Cardiac fibroblast (primary cell): ENCODE measurements around the gene CHST11.

Source experiments
- DNase-seq, 2 donors: peaks; one replicate each; pipeline versions ENCODE4 v3.0.0 to v3.0.0-alpha.2; 2010; ENCODE audit warnings: low read depth in 2 of 2
- H3K4me3 ChIP-seq, 2 donors: replicated peaks in 1 of 2; 1 replicate in 1 of 2; 2 replicates in 1 of 2; pipeline ENCODE4 v1.5.1; 2011; ENCODE audit warnings: low read depth in 2 of 2, low read length in 2 of 2, mild to moderate bottlenecking in 2 of 2, moderate library complexity in 1 of 2
- CTCF ChIP-seq: IDR thresholded peaks from one replicate; pipeline ENCODE4 v1.5.1; 2011; ENCODE audit warnings: low read depth, mild to moderate bottlenecking, low read length, inconsistent platforms

Gene CHST11

GRCh38 chr12:104603545-104603973, 146.8 kb downstream of the CHST11 start:
- TF ChIP-seq CTCF = no peak
- no peak overlapping the region for H3K4me3 ChIP-seq
- DNase-seq = peak in 1 of 2 donors; percentile 72

- TF ChIP-seq CTCF = no peak
- DNase-seq = peak; percentile 96 to 98
- H3K4me3 ChIP-seq = peak overlapping the region in 1 of 2 donors; percentile 43
These were observed 147.6 kb downstream of the CHST11 start for GRCh38 chr12:104604070-104604994.

DNA sequence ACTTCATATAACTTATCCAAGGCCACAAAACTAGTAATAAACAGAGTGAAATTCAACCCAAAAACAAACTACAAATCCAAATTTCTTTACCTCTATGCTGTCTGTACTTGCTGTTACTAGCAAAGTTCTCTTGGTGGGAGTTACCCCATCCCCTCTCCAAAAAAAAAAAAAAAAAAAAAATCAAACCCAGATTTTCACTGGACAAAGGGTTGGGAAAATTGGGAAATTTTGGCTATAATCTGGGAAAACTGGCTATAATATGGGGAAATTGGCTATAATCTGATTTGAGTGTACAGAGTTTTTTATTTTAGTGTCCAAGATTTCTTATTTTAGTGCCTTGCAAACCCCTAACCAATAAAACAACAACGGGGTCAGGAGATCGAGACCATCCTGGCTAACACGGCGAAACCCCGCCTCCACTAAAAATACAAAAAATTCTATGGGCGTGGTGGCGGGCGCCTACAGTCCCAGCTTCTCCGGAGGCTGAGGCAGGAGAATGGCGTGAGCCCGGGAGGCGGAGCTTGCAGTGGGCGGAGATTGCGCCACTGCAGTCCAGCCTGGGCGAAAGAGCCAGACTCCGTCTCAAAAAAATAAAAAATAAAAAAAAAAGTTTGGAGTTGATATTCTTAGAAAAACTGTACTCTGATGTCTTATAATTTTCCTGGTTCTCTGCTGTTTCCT, 148.4 kb downstream of the CHST11 start:
- no peak for TF ChIP-seq CTCF
- peak in 1 of 2 donors; percentile 43 for DNase-seq
- H3K4me3 ChIP-seq = no peak overlapping the region

DNA sequence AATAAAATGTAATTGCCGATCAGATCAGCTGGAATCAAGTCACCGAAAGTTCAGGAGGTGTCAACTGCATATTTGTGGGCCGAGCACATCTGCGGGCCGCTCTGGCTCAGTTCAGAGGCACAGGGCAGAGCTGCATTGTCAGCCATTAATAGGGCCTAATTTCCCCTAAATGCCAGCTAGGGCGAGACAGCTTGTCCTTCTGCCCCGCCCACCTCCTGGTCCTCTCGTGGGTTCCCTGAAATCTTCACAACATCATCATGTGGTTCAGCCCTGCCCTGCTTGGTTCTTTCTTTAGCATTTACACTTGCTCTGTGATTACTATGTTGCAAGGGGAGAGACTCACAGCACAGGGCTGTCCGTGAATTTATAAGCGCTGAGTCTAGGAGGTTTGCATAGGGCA, 148.9 kb downstream of the CHST11 start:
- no peak for TF ChIP-seq CTCF
- H3K4me3 ChIP-seq = no peak overlapping the region
- DNase-seq = peak; percentile 34 to 35

DNA sequence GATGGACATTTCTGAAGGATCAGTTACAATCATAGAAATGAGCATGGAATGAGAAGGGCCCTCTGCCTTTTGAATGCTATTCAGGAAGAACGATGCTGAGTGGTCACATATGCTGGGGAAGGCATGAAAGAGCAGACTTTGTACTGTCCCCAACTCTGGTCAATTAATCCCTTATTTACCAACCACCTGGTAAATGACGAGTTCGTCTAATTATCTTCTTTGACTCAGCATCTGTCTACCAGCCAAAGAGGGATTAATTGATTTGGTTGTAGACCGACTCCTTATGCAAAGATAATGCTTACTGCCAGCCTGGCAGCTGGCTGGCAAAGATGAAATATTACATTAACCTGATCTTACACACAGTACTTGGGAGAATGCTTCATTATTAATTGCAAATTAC, 152.2 kb downstream of the CHST11 start:
- TF ChIP-seq CTCF = no peak
- no peak overlapping the region for H3K4me3 ChIP-seq
- DNase-seq = no peak

GRCh38 chr12:104609445-104609844, 152.7 kb downstream of the CHST11 start:
- TF ChIP-seq CTCF = no peak
- no peak for DNase-seq
- no peak overlapping the region for H3K4me3 ChIP-seq
